Measurements from ENCODE around the gene HSD17B8.

The HSD17B8 gene

GRCh38 chr6:33171880-33172687, 32.4 kb upstream of the HSD17B8 start:
- no peak for DNase-seq

GRCh38 chr6:33172688-33173534, 31.5 kb upstream of the HSD17B8 start:
- peak; percentile 21 to 50 for DNase-seq

GRCh38 chr6:33173535-33174180, 30.8 kb upstream of the HSD17B8 start:
- no peak for DNase-seq

- no peak for DNase-seq
Observed at GRCh38 chr6:33174784-33175183, 29.7 kb upstream of the HSD17B8 start.

GRCh38 chr6:33175436-33176069, 28.9 kb upstream of the HSD17B8 start:
- no peak for DNase-seq

- DNase-seq: no peak
Observed at GRCh38 chr6:33176906-33177305, 27.5 kb upstream of the HSD17B8 start.

GRCh38 chr6:33177552-33178446, 26.7 kb upstream of the HSD17B8 start:
- DNase-seq: no peak

GRCh38 chr6:33178755-33179475, 25.5 kb upstream of the HSD17B8 start:
- no peak for DNase-seq

- DNase-seq: no peak
Observed at GRCh38 chr6:33181141-33181540, 23.3 kb upstream of the HSD17B8 start.

- peak in 1 of 2 donors; percentile 15 for DNase-seq
Observed at GRCh38 chr6:33183071-33183683, 21.3 kb upstream of the HSD17B8 start.

- DNase-seq: no peak
Observed at GRCh38 chr6:33185190-33185589, 19.3 kb upstream of the HSD17B8 start.

- no peak for DNase-seq
Observed at GRCh38 chr6:33185654-33186187, 18.7 kb upstream of the HSD17B8 start.

- no peak for DNase-seq
Observed at GRCh38 chr6:33187809-33188208, 16.6 kb upstream of the HSD17B8 start.

- no peak for DNase-seq
Observed at GRCh38 chr6:33189164-33189563, 15.3 kb upstream of the HSD17B8 start.

- DNase-seq: no peak
Observed at GRCh38 chr6:33189625-33190448, 14.6 kb upstream of the HSD17B8 start.

GRCh38 chr6:33190504-33191107, 13.8 kb upstream of the HSD17B8 start:
- no peak for DNase-seq

- no peak for DNase-seq
Observed at GRCh38 chr6:33191383-33192104, 12.9 kb upstream of the HSD17B8 start.

- no peak for DNase-seq
Observed at GRCh38 chr6:33192105-33192646, 12.3 kb upstream of the HSD17B8 start, which contains the start of gene COL11A2. TSS of gene COL11A2 (minus strand) at chr6:33192467. CDS start at chr6:33192240, 227 bp downstream.
